Endothelial cell of umbilical vein (primary cell): ENCODE results near the gene TSHZ3. TPM values are rescaled to one million over a fixed set of nuclear protein-coding genes. Genes with fewer than 3 reads are reported as not detected.

ENCODE experiments used
- BruUV-seq: library from RNA; stranded (reverse); fragments of 400-500 nt; replicated peaks from 2 replicates; lab custom pipeline; 2021; lab: Mats Ljungman, UMichigan
- CTCF ChIA-PET: fragments of 300-600, 350-600 bp; sonication (Branson Sonifier 250); formaldehyde crosslinking; loops from one replicate; lab custom pipeline; 2021; ENCODE audit warnings: antibody characterized with exemption, inconsistent platforms; lab: Charles Lee
- POLR2A ChIA-PET: fragments of 300-600, 350-600 bp; sonication (Branson Sonifier 250); formaldehyde crosslinking; loops from one replicate; lab custom pipeline; 2021; ENCODE audit warnings: antibody characterized with exemption, inconsistent platforms; lab: Charles Lee
- DNase-seq: peaks from one replicate; pipeline ENCODE4 v3.0.0-alpha.2; 2011; ENCODE audit warnings: low read depth, low spot score
- FAIRE-seq: peaks from 2 replicates; lab custom pipeline; 2011; peaks lifted over from hg19 to GRCh38; lab: Jason Lieb, UNC
- H2AFZ ChIP-seq: 2 replicates; pipeline ENCODE4 v1.6.0; 2012; ENCODE audit warnings: low read depth, low read length, control low read depth, inconsistent platforms
- H3K27ac ChIP-seq: 2 replicates; pipeline ENCODE4 v1.5.1; 2011; ENCODE audit warnings: low read depth, mild to moderate bottlenecking, control low read depth, low read length, moderate library complexity; ENCODE audit not compliant: insufficient read depth
- H3K27me3 ChIP-seq, 2 experiments: 2 replicates each; pipeline versions ENCODE4 v1.6.0 to v1.6.1; 2011; ENCODE audit warnings: low read length in 2 of 2, mixed read lengths in 1 of 2; ENCODE audit not compliant: control insufficient read depth in 2 of 2, insufficient read depth in 2 of 2
- H3K36me3 ChIP-seq, 2 experiments: 2 replicates in 1 of 2; 3 replicates in 1 of 2; pipeline ENCODE4 v1.5.1; 2011; ENCODE audit warnings: low read length in 2 of 2, mild to moderate bottlenecking in 1 of 2, moderate library complexity in 1 of 2; ENCODE audit not compliant: control insufficient read depth in 2 of 2, insufficient read depth in 2 of 2; ENCODE audit errors: extremely low read depth in 1 of 2
- H3K4me1 ChIP-seq: 3 replicates; pipeline ENCODE4 v1.5.1; 2011; ENCODE audit warnings: mild to moderate bottlenecking, low read length; ENCODE audit not compliant: control insufficient read depth, insufficient read depth; ENCODE audit errors: extremely low read depth
- H3K4me2 ChIP-seq: 2 replicates; pipeline ENCODE4 v1.6.1; 2011; ENCODE audit warnings: low read length, control low read depth, mixed read lengths; ENCODE audit not compliant: insufficient read depth
- H3K4me3 ChIP-seq, 3 experiments: fragments of 200-600 bp in 1 of 3; sonication (generic), shearing (Covaris generic) in 1 of 3; replicated peaks in 1 of 3; 2 replicates each; pipeline ENCODE4 v1.5.1; 2011 to 2016; ENCODE audit warnings: control low read depth in 3 of 3, low read length in 3 of 3, mild to moderate bottlenecking in 2 of 3, inconsistent platforms in 1 of 3, low read depth in 1 of 3, moderate library complexity in 1 of 3; ENCODE audit not compliant: insufficient read depth in 1 of 3
- H3K79me2 ChIP-seq: 2 replicates; pipeline ENCODE4 v1.6.0; 2012; ENCODE audit warnings: low read length, inconsistent platforms; ENCODE audit not compliant: control insufficient read depth, insufficient read depth
- H3K9ac ChIP-seq: replicated peaks from 2 replicates; pipeline ENCODE3; 2011; ENCODE audit warnings: low read length, control low read depth; ENCODE audit not compliant: insufficient read depth; ENCODE audit errors: extremely low read depth
- H3K9me1 ChIP-seq: replicated peaks from 3 replicates; pipeline ENCODE4 v1.6.0; 2011; ENCODE audit warnings: mild to moderate bottlenecking, low read length; ENCODE audit not compliant: control insufficient read depth, insufficient read depth; ENCODE audit errors: extremely low read depth
- H3K9me3 ChIP-seq: replicated peaks from 2 replicates; pipeline ENCODE4 v1.5.1; 2012; ENCODE audit warnings: low read length, inconsistent platforms; ENCODE audit not compliant: control insufficient read depth, insufficient read depth
- H4K20me1 ChIP-seq: replicated peaks from 2 replicates; pipeline ENCODE3; 2011; ENCODE audit warnings: mild to moderate bottlenecking, low read length; ENCODE audit not compliant: control insufficient read depth, insufficient read depth; ENCODE audit errors: extremely low read depth
- EZH2 ChIP-seq: IDR thresholded peaks from 2 replicates; pipeline ENCODE4 v1.6.1; 2012; ENCODE audit warnings: borderline replicate concordance, low read depth, mild to moderate bottlenecking, moderate library complexity, low read length, inconsistent platforms; ENCODE audit not compliant: severe bottlenecking
- FOS ChIP-seq: IDR thresholded peaks from 2 replicates; pipeline ENCODE4 v1.6.1; 2011; ENCODE audit warnings: mild to moderate bottlenecking, low read length, moderate library complexity, borderline replicate concordance; ENCODE audit not compliant: insufficient read depth
- GATA2 ChIP-seq: IDR thresholded peaks from 2 replicates; pipeline ENCODE4 v1.7.0; 2011; ENCODE audit warnings: low read depth, mild to moderate bottlenecking, moderate library complexity, mixed read lengths, low read length; ENCODE audit not compliant: insufficient read length, insufficient read depth
- JUN ChIP-seq: IDR thresholded peaks from 2 replicates; pipeline ENCODE4 v1.6.1; 2011; ENCODE audit warnings: borderline replicate concordance, low read depth; ENCODE audit not compliant: insufficient read length, insufficient read depth
- MAX ChIP-seq: IDR thresholded peaks from 2 replicates; pipeline ENCODE4 v1.6.1; 2011; ENCODE audit not compliant: insufficient read depth, insufficient read length
- MYC ChIP-seq: IDR thresholded peaks from one replicate; pipeline ENCODE4 v1.6.1; 2011; ENCODE audit warnings: mild to moderate bottlenecking, low read depth, low read length
- POLR2A ChIP-seq: IDR thresholded peaks from 2 replicates; pipeline ENCODE4 v1.6.1; 2012; ENCODE audit warnings: low read depth, mild to moderate bottlenecking, control low read depth, low read length
- POLR2AphosphoS5 ChIP-seq: IDR thresholded peaks from 2 replicates; pipeline ENCODE4 v1.6.1; 2012; ENCODE audit warnings: low read depth, mild to moderate bottlenecking, control low read depth, low read length, moderate library complexity; ENCODE audit not compliant: insufficient read depth
- dilution Hi-C: fragments of 300-500 bp; cut with MboI; formaldehyde crosslinking; loops from one replicate; pipeline ENCODE4 v1.15.0; 2019; ENCODE audit warnings: low sequenced_read_pairs; ENCODE audit not compliant: extremely low pct_ligation_motif_present
- intact Hi-C: fragments of 100-400 bp; cut with micrococcal nuclease; formaldehyde crosslinking; loops from one replicate; pipeline ENCODE4 v1.10.0; 2022
- polyA plus RNA-seq, 4 experiments: library from polyadenylated mRNA; depleted of rRNA in 3 of 4; stranded (reverse) in 3 of 4; unstranded in 1 of 4; fragments of >200 nt; gene quantifications; 2 replicates each; pipeline versions ENCODE4 v1.2.1 to v1.2.3, GENCODE V29; 2011 to 2012; ENCODE audit warnings: missing spikeins in 1 of 4
- total RNA-seq: library from RNA; stranded (reverse); gene quantifications from 2 replicates; pipeline ENCODE4 v1.2.3, GENCODE V29; 2021
- TF ChIP-seq, protein P1 (sequence below), 2 donors: IDR thresholded peaks; 1 replicate in 1 of 2; 2 replicates in 1 of 2; pipeline ENCODE4 v1.5.1; 2011; ENCODE audit warnings: low read length in 2 of 2, mild to moderate bottlenecking in 2 of 2, moderate library complexity in 2 of 2, control low read depth in 1 of 2, inconsistent platforms in 1 of 2, low read depth in 1 of 2; ENCODE audit not compliant: insufficient read depth in 1 of 2; ENCODE audit errors: extremely low read depth in 1 of 2

TSHZ3 gene
- total and polyA plus RNA-seq, 2 donors (not counting 3 experiments of a cell fraction or from before 2014, with no cell fraction given) = 1.2 to 6.2 TPM

GRCh38 chr19:31397308-31397707 is 48.1 kb upstream of the TSHZ3 start:
- dilution Hi-C loops = no loop called here
- CTCF ChIA-PET = no interaction called here
- no peak for TF ChIP-seq MYC
- no peak for TF ChIP-seq POLR2A
- TF ChIP-seq, protein P1, sequence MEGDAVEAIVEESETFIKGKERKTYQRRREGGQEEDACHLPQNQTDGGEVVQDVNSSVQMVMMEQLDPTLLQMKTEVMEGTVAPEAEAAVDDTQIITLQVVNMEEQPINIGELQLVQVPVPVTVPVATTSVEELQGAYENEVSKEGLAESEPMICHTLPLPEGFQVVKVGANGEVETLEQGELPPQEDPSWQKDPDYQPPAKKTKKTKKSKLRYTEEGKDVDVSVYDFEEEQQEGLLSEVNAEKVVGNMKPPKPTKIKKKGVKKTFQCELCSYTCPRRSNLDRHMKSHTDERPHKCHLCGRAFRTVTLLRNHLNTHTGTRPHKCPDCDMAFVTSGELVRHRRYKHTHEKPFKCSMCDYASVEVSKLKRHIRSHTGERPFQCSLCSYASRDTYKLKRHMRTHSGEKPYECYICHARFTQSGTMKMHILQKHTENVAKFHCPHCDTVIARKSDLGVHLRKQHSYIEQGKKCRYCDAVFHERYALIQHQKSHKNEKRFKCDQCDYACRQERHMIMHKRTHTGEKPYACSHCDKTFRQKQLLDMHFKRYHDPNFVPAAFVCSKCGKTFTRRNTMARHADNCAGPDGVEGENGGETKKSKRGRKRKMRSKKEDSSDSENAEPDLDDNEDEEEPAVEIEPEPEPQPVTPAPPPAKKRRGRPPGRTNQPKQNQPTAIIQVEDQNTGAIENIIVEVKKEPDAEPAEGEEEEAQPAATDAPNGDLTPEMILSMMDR (IDR thresholded peaks at IDR 0.05; ENCODE audit: extremely low read depth in 1 of 2, insufficient read depth in 1 of 2, low read depth in 1 of 2, low read length in 2 of 2) = no peak
- TF ChIP-seq JUN = no peak
- no peak for TF ChIP-seq EZH2
- TF ChIP-seq MAX = no peak
- TF ChIP-seq FOS = no peak
- no peak for TF ChIP-seq POLR2AphosphoS5
- no peak for TF ChIP-seq GATA2
- H4K20me1 ChIP-seq = no peaks in the 10 kb centered on the region
- no peak overlapping the region for H2AFZ ChIP-seq
- FAIRE-seq (no peak), DNase-seq (no peak)
- no peaks in the 10 kb centered on the region for H3K79me2 ChIP-seq
- no peak overlapping the region for H3K4me3 ChIP-seq
- H3K36me3 ChIP-seq = no peaks in the 10 kb centered on the region
- H3K27ac ChIP-seq = no peak overlapping the region
- H3K9ac ChIP-seq = no peak overlapping the region
- POLR2A ChIA-PET = no interaction called here
- H3K4me1 ChIP-seq = no peaks in the 10 kb centered on the region
- intact Hi-C loops = no loop called here
- no peaks in the 10 kb centered on the region for H3K9me1 ChIP-seq
- no peaks in the 10 kb centered on the region for H3K9me3 ChIP-seq
- no TSS peak for BruUV-seq
- no peak overlapping the region for H3K4me2 ChIP-seq
- no peaks in the 10 kb centered on the region for H3K27me3 ChIP-seq
